Raji (cell line): ENCODE results near the gene SPTBN2.

Experiments
- POLR2A ChIP-seq: IDR thresholded peaks from 2 replicates; pipeline ENCODE4 v1.6.1; 2011; ENCODE audit warnings: low read depth, low read length, control low read depth; ENCODE audit not compliant: insufficient read depth

The SPTBN2 gene

DNA sequence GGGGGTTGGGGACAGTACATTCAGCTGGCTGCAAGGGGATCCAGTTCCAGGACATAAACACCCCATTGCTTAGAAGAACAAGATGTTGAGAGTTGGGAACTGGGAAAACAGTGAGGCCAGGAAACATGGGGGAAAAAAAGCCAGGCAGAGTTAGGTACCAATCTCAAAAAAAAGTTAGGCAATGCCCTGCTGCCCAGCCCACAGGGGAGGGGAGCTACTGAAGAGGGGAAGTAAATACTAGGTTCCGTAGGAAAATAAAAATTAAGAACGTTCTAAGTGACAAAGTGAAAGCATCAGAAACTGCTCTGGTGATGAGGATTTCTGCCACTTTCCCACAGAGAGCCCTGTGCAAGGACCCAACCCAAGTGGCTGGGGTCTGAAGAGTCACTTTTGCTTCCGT, 12.0 kb downstream of the SPTBN2 start:
- no peak for TF ChIP-seq POLR2A

DNA sequence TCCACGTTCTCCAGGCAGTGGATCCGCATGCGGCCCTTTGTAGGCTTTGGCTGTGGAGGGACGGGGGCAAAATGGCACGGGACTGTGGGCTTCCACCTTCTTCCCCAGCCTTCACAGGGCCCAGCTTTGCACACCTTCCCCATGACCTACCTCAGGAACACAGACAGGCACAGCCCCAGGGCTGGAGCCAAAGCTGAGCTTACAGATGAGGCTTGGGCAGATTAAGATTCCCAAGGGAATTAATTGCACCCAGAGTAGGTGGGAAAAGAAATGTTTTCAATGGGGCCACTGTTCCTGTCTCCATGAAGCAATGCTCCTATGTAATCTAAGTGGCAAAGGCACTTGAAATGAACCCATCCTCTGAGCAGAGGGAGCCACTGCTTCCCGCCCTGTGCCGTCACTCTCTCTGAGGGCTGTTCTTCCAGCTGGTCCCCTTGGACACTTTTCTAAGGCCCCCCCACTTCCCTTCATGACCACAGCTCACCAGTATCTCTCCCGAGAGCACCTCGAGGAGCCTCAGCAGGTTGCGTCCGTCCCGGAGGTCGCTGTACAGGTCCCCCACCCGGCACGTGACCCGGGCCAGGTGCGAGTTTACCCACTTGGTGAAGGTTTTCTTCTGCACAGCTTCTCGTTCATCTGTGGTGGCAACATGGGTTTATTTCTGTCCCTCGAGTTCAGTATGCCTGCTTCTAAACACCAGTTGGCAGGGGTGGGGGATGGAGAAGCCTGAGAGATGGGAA, 13.5 kb downstream of the SPTBN2 start:
- no peak for TF ChIP-seq POLR2A

DNA sequence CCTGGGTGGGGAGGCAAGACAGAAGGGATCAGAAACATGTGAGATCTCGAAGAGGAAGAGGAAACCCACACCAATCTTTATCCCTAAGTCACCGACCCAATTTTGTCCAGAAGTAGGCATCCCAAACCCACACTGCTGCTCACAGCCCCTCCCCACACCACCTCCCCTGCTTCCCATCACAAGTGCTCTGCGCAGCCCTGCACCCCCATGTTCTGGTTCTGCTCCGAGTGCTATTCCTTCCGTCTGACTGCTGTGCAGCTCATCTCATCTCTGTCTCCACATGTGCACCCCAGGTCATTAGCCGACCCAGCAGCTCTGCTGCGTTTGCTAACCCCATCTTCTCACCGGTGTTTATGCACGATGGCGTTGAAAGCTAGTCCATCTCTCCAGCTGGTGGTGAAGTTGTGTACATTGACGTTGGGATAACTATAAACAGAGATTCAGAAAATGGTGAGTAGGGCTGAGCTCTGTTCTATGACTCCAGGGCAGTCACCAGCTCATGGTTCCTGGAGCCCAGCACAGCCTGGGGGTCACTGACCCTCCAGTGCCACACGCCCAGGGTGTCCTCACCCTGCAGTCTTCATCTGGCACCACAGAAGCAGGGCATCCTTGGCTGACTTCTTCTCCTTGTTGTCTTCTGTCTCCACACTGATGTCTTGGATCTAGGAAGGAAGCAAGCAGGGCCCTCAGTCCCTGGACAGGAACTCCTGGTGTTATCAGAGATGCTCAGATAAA, 15.1 kb downstream of the SPTBN2 start:
- TF ChIP-seq POLR2A: no peak

DNA sequence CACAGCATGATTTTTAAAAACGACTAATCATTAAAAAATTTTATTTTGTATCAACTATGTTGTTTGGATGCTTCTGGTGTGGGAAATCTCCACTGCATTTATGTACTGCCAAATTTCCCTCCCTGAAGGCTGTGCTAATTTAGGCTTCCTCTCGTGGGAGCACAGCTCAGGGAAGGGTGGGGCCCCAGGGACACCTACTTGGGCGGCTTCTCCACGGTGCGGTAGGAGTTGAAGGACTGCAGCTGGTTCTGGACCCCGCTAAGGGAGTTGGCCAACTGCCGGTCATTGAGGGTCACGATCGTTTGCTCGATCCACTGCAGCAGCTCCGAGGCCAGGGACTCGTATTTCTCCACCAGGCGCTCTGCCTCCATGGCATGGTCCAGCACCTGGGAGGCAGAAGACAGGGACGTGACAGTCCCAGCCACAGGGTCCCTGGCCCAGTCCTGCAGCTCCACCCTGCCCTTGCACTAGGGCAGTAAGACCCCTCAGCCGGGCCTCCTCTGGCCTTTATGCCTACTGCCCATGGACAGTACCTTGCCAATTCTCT, 18.6 kb downstream of the SPTBN2 start:
- no peak for TF ChIP-seq POLR2A

DNA sequence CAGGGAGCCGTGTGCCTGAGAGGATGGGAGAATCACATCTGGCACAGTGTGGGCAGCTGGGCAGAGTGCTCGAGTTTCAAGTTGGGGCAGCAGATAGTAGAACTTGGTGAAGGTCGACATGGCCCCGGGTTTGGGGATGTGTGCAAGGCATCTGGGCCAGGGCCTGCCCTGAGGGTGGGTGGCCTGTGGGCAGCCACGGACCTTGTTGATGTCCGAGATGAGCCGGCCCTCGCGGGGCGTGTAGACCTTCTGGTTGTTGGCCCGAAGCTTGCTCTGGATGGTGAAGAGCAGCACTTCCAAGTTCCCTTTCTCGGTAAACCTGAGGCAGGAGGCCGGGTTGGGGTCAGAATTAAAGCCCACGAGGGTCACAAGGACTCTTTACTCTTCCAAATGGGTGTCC, 20.3 kb downstream of the SPTBN2 start:
- no peak for TF ChIP-seq POLR2A

DNA sequence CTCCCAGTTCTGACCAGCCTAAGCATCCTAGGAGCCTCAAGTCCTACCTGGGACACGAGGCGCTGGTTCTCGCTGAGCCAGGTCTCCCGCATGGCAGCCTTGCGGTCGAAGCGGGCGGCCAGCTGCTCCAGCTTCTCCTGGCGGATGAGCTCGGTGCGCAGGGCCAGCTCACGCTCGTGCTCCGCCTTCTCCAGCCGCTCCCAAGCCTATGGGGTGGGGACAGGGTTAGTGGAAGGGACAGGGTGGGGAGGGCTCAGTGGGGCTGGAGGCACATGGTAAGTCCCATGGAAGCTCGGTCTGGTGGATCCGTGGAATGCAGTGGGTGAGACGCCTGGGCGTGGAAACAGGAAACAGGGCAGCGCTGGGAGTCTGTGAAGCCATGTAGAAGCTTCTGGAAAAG, 20.9 kb downstream of the SPTBN2 start:
- TF ChIP-seq POLR2A: no peak

DNA sequence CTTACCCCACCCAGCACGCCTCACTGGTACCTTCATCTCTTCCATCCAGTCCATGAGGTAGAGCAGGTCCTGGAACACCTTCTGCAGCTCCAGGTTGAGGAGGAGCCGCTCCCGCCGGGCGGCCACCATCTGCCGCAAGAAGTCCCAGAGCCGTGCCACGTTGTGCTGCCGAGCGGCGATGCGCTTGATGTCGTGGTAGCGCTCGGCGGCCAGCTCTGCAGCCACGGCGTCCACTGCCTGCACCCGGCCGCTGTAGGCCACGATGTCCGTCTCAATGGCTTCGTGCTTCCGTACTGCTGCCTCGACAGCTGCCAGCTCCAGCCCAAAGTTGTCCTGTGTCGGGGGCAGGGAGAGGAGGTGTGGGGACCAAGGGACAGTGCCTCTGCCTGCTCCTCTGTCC, 21.5 kb downstream of the SPTBN2 start:
- no peak for TF ChIP-seq POLR2A

DNA sequence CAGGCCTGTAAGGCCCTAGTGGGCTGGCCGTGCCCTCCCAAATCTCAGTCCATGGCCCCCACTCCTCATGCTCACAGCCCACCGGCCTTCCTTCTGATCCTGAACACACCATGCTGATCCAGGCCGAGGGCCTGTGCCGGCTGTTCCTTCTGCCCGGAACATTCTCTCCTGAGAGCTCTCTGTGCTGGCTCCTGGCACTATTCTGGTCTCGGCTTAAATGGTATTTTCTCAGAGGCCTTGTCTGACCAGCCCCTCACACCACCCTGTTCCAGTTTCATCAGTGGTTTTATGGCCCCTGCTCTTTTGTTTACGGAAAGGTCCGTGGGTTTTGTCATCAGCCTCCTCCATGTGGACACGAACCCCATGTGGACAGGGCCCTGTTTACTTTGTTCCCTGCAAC, 22.0 kb downstream of the SPTBN2 start:
- no peak for TF ChIP-seq POLR2A

DNA sequence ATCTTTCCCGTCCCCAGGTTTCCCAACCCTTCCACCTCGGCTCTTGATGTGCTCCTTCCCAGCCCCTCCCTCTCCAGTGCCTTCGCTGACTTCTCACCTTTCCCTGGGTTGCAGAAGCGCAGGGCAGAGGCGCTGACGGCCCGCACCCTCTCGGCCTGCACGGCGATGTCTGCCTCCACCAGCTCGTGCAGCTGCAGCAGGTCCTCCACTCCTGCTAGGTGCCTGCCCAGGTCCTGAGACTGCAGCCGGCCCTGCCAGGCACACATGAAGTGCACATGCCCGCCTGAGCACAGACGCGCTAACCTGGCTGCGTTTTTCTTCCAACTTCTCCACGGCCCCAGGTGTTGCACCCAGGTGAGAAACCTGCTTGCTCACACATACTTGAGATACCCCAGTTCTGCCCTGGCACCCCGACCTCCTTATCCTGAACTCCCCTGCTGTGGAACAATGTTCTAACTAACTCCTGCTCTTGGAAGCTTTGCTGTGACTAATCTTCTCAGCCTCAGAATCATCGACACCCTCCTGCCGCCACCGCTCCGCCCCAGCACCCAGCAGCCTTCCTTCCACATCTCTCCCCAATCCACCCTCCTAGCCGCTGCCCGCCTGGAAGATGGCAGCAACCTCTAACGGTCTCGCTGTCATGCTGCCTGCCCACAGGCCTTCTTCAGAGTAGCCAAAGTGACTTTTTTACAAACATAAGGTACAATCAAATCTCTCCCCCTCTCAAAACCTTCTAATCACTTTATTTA, 23.3 kb downstream of the SPTBN2 start:
- TF ChIP-seq POLR2A: no peak

DNA sequence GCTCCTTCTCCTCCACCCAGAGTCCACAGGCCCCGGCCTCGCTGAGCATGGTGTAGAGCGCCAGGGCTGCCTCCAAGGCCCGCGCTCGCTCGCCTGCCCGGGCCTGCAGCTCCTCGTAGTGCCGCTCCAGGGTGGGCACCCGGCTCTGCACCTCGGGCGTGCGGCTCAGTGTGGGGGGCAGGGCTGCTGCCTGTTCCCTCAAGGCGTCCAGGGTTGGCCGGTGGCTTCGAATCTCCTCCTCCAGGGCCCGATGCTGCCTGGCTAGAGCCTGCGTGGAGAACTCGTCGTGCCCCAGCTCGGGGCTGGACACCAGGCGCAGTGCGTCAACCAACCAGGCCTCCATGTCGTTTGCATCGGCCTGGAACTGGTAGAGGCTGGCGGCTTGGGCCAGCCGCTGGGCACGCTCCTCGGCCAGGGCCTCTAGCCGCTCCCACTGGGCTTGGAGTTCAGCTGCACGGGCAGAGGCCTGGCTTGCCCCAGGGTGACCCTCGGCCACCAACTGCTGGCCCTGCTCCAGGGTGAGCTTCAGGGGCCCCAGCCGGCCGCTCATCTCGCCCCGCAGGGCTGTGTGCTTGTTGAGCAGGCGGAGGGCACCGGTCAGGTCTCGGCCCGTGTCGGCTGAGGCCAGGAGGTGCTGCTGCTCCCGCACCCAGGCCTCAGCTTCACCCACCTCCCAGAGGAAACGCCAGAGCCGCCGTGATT, 24.2 kb downstream of the SPTBN2 start:
- no peak for TF ChIP-seq POLR2A

DNA sequence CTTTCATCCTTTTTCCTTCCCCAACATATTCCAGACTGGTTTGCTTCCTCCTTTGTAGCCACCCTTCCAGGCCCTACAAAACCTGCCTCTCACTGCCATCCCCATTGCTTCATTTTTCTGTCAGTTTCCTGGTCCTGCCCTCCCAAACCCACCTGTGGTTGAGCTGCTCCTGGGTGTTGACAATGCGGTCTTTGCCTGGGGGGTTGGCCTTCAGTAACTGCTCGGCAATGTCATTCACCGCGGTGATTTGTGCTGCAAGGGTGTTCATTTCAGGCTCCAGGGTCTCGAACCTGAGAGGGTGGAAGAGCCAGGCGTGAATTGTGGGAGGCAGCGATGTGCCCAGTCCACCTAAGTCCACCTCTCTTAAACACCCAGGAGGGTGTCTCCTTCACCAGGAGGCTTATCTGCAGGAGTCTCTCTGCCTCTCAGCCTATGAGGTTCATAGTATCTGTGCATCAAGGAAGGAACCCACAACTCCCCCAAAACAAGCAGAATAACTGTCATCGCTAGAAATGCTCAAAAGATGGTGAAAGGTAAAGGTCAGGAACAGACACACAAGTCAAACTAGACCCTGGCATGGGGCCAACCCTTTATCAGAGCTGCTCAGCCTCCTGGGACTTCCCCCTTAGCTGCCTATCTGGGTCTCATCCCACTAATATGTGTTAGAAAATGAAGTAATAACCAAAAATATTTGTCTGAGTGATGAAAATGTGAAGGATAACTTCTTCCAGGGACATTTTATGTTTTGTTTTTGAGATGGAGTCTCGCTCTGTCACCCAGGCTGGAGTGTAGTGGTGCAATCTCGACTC, 27.4 kb downstream of the SPTBN2 start:
- no peak for TF ChIP-seq POLR2A

DNA sequence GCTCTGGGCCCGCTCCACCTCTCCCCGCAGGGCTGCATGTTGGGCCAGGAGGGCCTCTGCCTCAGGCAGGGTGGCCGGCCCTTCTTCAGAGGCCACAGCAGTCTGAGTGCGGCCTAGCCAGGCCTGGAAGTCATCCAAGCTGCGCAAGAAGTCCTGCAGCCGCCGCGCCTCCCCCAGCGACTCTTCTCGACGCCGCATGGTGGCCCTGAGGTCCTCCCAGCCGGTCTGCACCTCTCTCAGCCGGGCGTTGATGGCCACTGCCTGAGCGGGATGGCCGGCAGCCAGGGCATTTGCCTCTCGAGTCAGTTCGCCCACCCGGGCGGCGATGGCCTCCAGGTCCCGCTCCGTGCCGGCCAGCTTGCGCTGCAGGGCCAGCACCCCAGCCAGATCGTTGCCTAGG, 28.3 kb downstream of the SPTBN2 start:
- TF ChIP-seq POLR2A: no peak

DNA sequence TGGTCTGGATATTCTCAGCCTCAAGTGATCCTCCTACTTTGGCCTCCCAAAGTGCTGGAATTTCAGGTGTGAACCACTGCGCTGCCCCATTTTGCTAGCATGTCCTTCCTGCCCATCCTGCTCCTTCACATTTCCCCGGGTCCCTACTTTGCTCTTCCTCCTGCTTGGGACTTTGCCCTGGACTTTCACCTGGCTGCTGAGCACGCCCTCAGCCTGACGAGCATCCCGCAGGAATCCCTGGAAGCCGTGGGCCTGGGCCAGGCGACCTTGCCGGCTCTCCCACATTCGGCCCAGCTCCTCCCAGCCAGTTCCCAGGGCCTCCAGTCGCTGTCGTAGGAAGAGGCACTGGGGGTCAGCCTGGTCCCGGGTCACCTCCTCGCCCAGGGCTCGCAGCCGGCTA, 28.7 kb downstream of the SPTBN2 start:
- no peak for TF ChIP-seq POLR2A

DNA sequence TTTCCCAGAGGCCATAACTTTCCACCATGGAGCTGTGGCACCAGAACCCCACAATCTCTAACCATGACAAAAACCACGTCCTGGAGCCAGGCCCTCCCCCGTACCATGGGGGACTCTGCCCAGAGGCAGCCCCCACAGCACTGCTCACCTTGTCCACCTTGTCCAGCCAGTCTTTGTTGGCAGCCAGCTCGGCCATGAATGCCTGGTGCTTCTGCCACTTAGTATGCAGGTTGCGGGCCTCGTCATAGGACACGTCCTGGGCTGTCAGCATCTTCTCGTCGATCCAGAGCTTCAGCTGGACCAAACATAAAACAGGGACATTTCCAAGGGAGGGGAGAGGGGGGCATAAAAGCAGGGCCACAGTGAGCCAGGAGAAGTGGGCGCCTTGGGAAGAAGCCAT, 30.5 kb downstream of the SPTBN2 start:
- no peak for TF ChIP-seq POLR2A
